RWPE2 (cell line): Measurements from ENCODE around the gene LSM8.
"Not testable (repeated sequence)": the region's sequence is repeated elsewhere in the genome, so short reads cannot be mapped to it uniquely, and the experiment has no call there.

Experiments
- ATAC-seq: fragments of 200-7000 bp; cut with Tn5 transposase; 3 replicates; pipeline ENCODE4 v1.9.1; 2021; ENCODE audit warnings: low read depth
- DNase-seq: peaks from one replicate; pipeline ENCODE4 v3.0.0-alpha.2; 2020; ENCODE audit warnings: low spot score
- H3K27ac ChIP-seq: fragments of 450-650 bp; 2 replicates; pipeline ENCODE4 v1.5.1; 2017; ENCODE audit warnings: mild to moderate bottlenecking; ENCODE audit not compliant: poor library complexity, severe bottlenecking
- H3K27me3 ChIP-seq: fragments of 250-450 bp; sonication (Bioruptor Pico); 2 replicates; pipeline ENCODE4 v1.5.1; 2021; ENCODE audit warnings: mild to moderate bottlenecking, moderate library complexity; ENCODE audit not compliant: insufficient read depth, poor library complexity, severe bottlenecking
- H3K36me3 ChIP-seq: fragments of 250-450 bp; sonication (Bioruptor Pico); 2 replicates; pipeline ENCODE4 v1.5.1; 2020; ENCODE audit warnings: low read depth, mild to moderate bottlenecking, moderate library complexity
- H3K4me1 ChIP-seq: fragments of 250-450 bp; sonication (Bioruptor Pico); 2 replicates; pipeline ENCODE4 v1.5.1; 2021; ENCODE audit warnings: mild to moderate bottlenecking, moderate library complexity; ENCODE audit not compliant: insufficient read depth, poor library complexity, severe bottlenecking
- H3K4me3 ChIP-seq: fragments of 250-450 bp; sonication (Bioruptor Pico); 2 replicates; pipeline ENCODE4 v1.5.1; 2021; ENCODE audit warnings: mild to moderate bottlenecking, moderate library complexity; ENCODE audit not compliant: severe bottlenecking
- H3K9me3 ChIP-seq: fragments of 250-450 bp; sonication (Bioruptor Pico); 2 replicates; pipeline ENCODE4 v1.5.1; 2021; ENCODE audit warnings: mild to moderate bottlenecking, moderate library complexity; ENCODE audit not compliant: severe bottlenecking
- CTCF ChIP-seq: fragments of 450-650 bp; IDR thresholded peaks from one replicate; pipeline ENCODE4 v1.5.1; 2017; ENCODE audit warnings: mild to moderate bottlenecking, moderate library complexity; ENCODE audit not compliant: poor library complexity, severe bottlenecking

Gene LSM8

GRCh38 chr7:118232837-118233236 lies 48.9 kb downstream of the LSM8 start:
- no peaks in the 10 kb centered on the region for H3K9me3 ChIP-seq
- TF ChIP-seq CTCF = no peak
- H3K27me3 ChIP-seq = no peaks in the 10 kb centered on the region
- DNase-seq (no peak), ATAC-seq (peak; percentile 75; the same call in 2 of the 3 replicates)
- H3K36me3 ChIP-seq = no peaks in the 10 kb centered on the region
- H3K4me3 ChIP-seq = no peak overlapping the region
- no peak overlapping the region for H3K27ac ChIP-seq
- peaks cover 12% of the 10 kb centered on the region for H3K4me1 ChIP-seq

- TF ChIP-seq CTCF = no peak
- DNase-seq (no peak), ATAC-seq (no peak)
- Histone ChIP-seq H3K4me3 (no peak overlapping the region), H3K36me3 (no peaks in the 10 kb centered on the region), H3K27ac (no peak overlapping the region), H3K9me3 (no peaks in the 10 kb centered on the region), H3K4me1 (peaks cover 12% of the 10 kb centered on the region), H3K27me3 (no peaks in the 10 kb centered on the region)
These were observed 49.8 kb downstream of the LSM8 start for GRCh38 chr7:118233799-118234198.

GRCh38 chr7:118239014-118239413 lies 55.0 kb downstream of the LSM8 start:
- H3K4me1 ChIP-seq = no peaks in the 10 kb centered on the region
- H3K27me3 ChIP-seq = no peaks in the 10 kb centered on the region
- no peak overlapping the region for H3K4me3 ChIP-seq
- no peak overlapping the region for H3K27ac ChIP-seq
- no peaks in the 10 kb centered on the region for H3K9me3 ChIP-seq
- no peaks in the 10 kb centered on the region for H3K36me3 ChIP-seq
- no peak for TF ChIP-seq CTCF
- DNase-seq (no peak), ATAC-seq (no peak)

- H3K4me3 ChIP-seq, H3K27ac ChIP-seq, H3K4me1 ChIP-seq, H3K36me3 ChIP-seq, ATAC-seq, H3K27me3 ChIP-seq, H3K9me3 ChIP-seq, DNase-seq: not testable (repeated sequence)
These were observed 56.4 kb downstream of the LSM8 start for GRCh38 chr7:118240320-118240719.
